GM23338 (cell line): ENCODE data around the gene HPS3. TPM values are rescaled to one million over a fixed set of nuclear protein-coding genes. Genes with fewer than 3 reads are reported as not detected.
A peak's percentile ranks its signal among the peaks of the same experiment; 100 is the strongest.

Source experiments
- ATAC-seq: fragments of 200-7000 bp; cut with Tn5 transposase; 3 replicates; pipeline ENCODE4 v1.9.1; 2020
- DNase-seq: peaks from one replicate; pipeline ENCODE4 v3.0.0-alpha.2; 2015; ENCODE audit warnings: low spot score
- H2AFZ ChIP-seq: fragments of 200-600 bp; sonication (generic); 2 replicates; pipeline ENCODE4 v1.8.0; 2016; ENCODE audit warnings: antibody characterized with exemption, mild to moderate bottlenecking, moderate library complexity
- H3F3A ChIP-seq: fragments of 200-600 bp; sonication (generic); replicated peaks from 2 replicates; pipeline ENCODE4 v1.8.0; 2017; ENCODE audit warnings: antibody characterized with exemption, mixed run types, low read depth
- H3K27ac ChIP-seq: fragments of 200-600 bp; sonication (generic); 2 replicates; pipeline ENCODE4 v1.6.1; 2016; ENCODE audit warnings: low read depth
- H3K27me3 ChIP-seq: fragments of 200-600 bp; sonication (generic); 2 replicates; pipeline ENCODE4 v1.8.0; 2016; ENCODE audit warnings: mild to moderate bottlenecking, mixed run types, moderate library complexity; ENCODE audit not compliant: insufficient read depth
- H3K36me3 ChIP-seq: fragments of 200-600 bp; sonication (generic); 2 replicates; pipeline ENCODE4 v1.8.0; 2016; ENCODE audit warnings: mild to moderate bottlenecking; ENCODE audit not compliant: insufficient read depth
- H3K4me1 ChIP-seq: fragments of 200-600 bp; sonication (generic); 2 replicates; pipeline ENCODE4 v1.8.0; 2016; ENCODE audit warnings: mild to moderate bottlenecking, moderate library complexity; ENCODE audit not compliant: insufficient read depth
- H3K4me2 ChIP-seq: fragments of 200-600 bp; sonication (generic); 2 replicates; pipeline ENCODE4 v1.7.1; 2017; ENCODE audit warnings: mixed run types
- H3K4me3 ChIP-seq: fragments of 200-600 bp; sonication (generic); 2 replicates; pipeline ENCODE4 v1.6.1; 2016; ENCODE audit warnings: mixed run types
- H3K79me2 ChIP-seq: fragments of 200-600 bp; sonication (generic); replicated peaks from 2 replicates; pipeline ENCODE4 v1.8.0; 2017; ENCODE audit warnings: mild to moderate bottlenecking; ENCODE audit not compliant: insufficient read depth
- H3K9me2 ChIP-seq: fragments of 200-600 bp; sonication (generic); 2 replicates; pipeline ENCODE4 v1.8.0; 2017; ENCODE audit not compliant: insufficient read depth
- H4K20me1 ChIP-seq: fragments of 200-600 bp; sonication (generic); replicated peaks from 2 replicates; pipeline ENCODE4 v1.8.0; 2017; ENCODE audit warnings: mild to moderate bottlenecking; ENCODE audit not compliant: insufficient read depth
- H3K27ac Mint-ChIP-seq: 2 replicates; pipeline ENCODE4 v1.8.0; 2020; ENCODE audit warnings: inconsistent platforms, mild to moderate bottlenecking, moderate library complexity, mixed read lengths
- H3K27me3 Mint-ChIP-seq: 3 replicates; pipeline ENCODE4 v1.8.0; 2022; ENCODE audit warnings: low read depth, mild to moderate bottlenecking, moderate library complexity, mixed read lengths, inconsistent platforms; ENCODE audit not compliant: insufficient read depth, poor library complexity
- H3K36me3 Mint-ChIP-seq: 3 replicates; pipeline ENCODE4 v1.8.0; 2021; ENCODE audit warnings: low read depth, mild to moderate bottlenecking, inconsistent platforms, moderate library complexity, mixed read lengths
- H3K4me1 Mint-ChIP-seq: 3 replicates; pipeline ENCODE4 v1.8.0; 2020; ENCODE audit warnings: mild to moderate bottlenecking, inconsistent platforms, mixed read lengths
- H3K4me3 Mint-ChIP-seq: 3 replicates; pipeline ENCODE4 v1.8.0; 2021; ENCODE audit warnings: moderate library complexity, mild to moderate bottlenecking, inconsistent platforms, mixed read lengths
- H3K9me3 Mint-ChIP-seq: 3 replicates; pipeline ENCODE4 v1.8.0; 2020; ENCODE audit warnings: moderate library complexity, mild to moderate bottlenecking, inconsistent platforms, mixed read lengths
- CREB1 ChIP-seq: fragments of 250-450 bp; sonication (Bioruptor Pico); IDR thresholded peaks from 2 replicates; pipeline ENCODE4 v1.5.0; 2020; ENCODE audit warnings: low read depth, mild to moderate bottlenecking, moderate library complexity
- ETS1 ChIP-seq: IDR thresholded peaks from 2 replicates; pipeline ENCODE4 v1.6.1; 2016; ENCODE audit warnings: antibody characterized with exemption
- EZH2 ChIP-seq: fragments of 200-600 bp; sonication (generic); IDR thresholded peaks from one replicate; pipeline ENCODE4 v1.8.0; 2017; ENCODE audit warnings: antibody characterized with exemption, mild to moderate bottlenecking, low read depth; ENCODE audit not compliant: unreplicated experiment
- EZH2phosphoT487 ChIP-seq: fragments of 200-600 bp; sonication (generic); IDR thresholded peaks from one replicate; pipeline ENCODE4 v1.8.1; 2018; ENCODE audit warnings: antibody characterized with exemption; ENCODE audit not compliant: unreplicated experiment
- JUNB ChIP-seq: IDR thresholded peaks from one replicate; pipeline ENCODE4 v1.6.1; 2016; ENCODE audit warnings: antibody characterized with exemption; ENCODE audit not compliant: unreplicated experiment
- NANOG ChIP-seq: IDR thresholded peaks from 2 replicates; pipeline ENCODE4 v1.6.1; 2016; ENCODE audit warnings: antibody characterized with exemption, borderline replicate concordance
- POLR2AphosphoS5 ChIP-seq: IDR thresholded peaks from 2 replicates; pipeline ENCODE4 v1.6.1; 2016; ENCODE audit warnings: antibody characterized with exemption, low read depth
- STAT1 ChIP-seq: IDR thresholded peaks from one replicate; pipeline ENCODE4 v1.6.1; 2016; ENCODE audit warnings: antibody characterized with exemption; ENCODE audit not compliant: unreplicated experiment
- ZNF114 ChIP-seq: fragments of 250-450 bp; sonication (Bioruptor Pico); IDR thresholded peaks from 2 replicates; pipeline ENCODE4 v1.5.0; 2020; ENCODE audit warnings: mild to moderate bottlenecking, moderate library complexity
- ZNF331 ChIP-seq: fragments of 250-450 bp; sonication (Bioruptor Pico); IDR thresholded peaks from 2 replicates; pipeline ENCODE4 v1.5.0; 2020; ENCODE audit warnings: low read depth, mild to moderate bottlenecking, moderate library complexity
- ZNF462 ChIP-seq: fragments of 250-450 bp; sonication (Bioruptor Pico); IDR thresholded peaks from 2 replicates; pipeline ENCODE4 v1.5.0; 2020; ENCODE audit warnings: mild to moderate bottlenecking, moderate library complexity
- polyA plus RNA-seq: library from polyadenylated mRNA; unstranded; fragments of >200 nt; fragmentation: Nextera tagmentation; extraction: Ambion mirVana; gene quantifications from 2 replicates; pipeline ENCODE4 v1.2.1, GENCODE V29; 2016
- total RNA-seq: library from RNA; depleted of rRNA; stranded (reverse); fragments of >200 nt; shearing (Covaris generic); gene quantifications from 2 replicates; pipeline ENCODE4 v1.2.3, GENCODE V29; 2014
- TF ChIP-seq, protein P1 (sequence below): IDR thresholded peaks from one replicate; pipeline ENCODE4 v1.6.1; 2018; ENCODE audit warnings: antibody characterized with exemption; ENCODE audit not compliant: unreplicated experiment
- TF ChIP-seq, protein P2 (sequence below), 2 experiments: fragments of 200-600 bp in 1 of 2; sonication (generic) in 1 of 2; conservative IDR thresholded peaks; 2 replicates each; pipeline versions ENCODE4 v1.5.1 to v1.6.1; 2016 to 2017; ENCODE audit warnings: antibody characterized with exemption in 2 of 2, low read depth in 2 of 2, mild to moderate bottlenecking in 2 of 2, moderate library complexity in 1 of 2

Gene HPS3
- total and polyA plus RNA-seq, 2 experiments from 2014 or later: 41.7 to 66.8 TPM

- 0 out of 2 replicates have a peak overlapping the region, but pooled peaks have one; percentile 32 for H2AFZ ChIP-seq
- peaks cover 8% of the 10 kb centered on the region for H3K9me3 Mint-ChIP-seq
- DNase-seq: peak; percentile 65
Observed at GRCh38 chr3:149085828-149086231, 43.6 kb upstream of the HPS3 start.

More at GRCh38 chr3:149085828-149086231, 43.6 kb upstream of the HPS3 start:
- H3K4me3 ChIP-seq: peak overlapping the region; percentile 72
- peak overlapping the region; percentile 75; the same call in 1 of the 2 replicates for H3K27ac ChIP-seq
- Mint-ChIP-seq H3K4me3 (peak overlapping the region; percentile 77), H3K27ac (peak overlapping the region; percentile 93; the same call in 1 of the 2 replicates), H3K4me1 (peaks cover 17% of the 10 kb centered on the region), H3K27me3 (peaks cover 23% of the 10 kb centered on the region), H3K36me3 (peaks cover 32% of the 10 kb centered on the region)
- TF ChIP-seq ZNF462 (CRISPR knock-in tag): no peak
- no peak for TF ChIP-seq POLR2AphosphoS5
- no peak for TF ChIP-seq JUNB
- no peak for TF ChIP-seq EZH2phosphoT487
- no peak for TF ChIP-seq STAT1
- TF ChIP-seq NANOG: no peak
- TF ChIP-seq CREB1 (CRISPR knock-in tag): no peak
- TF ChIP-seq ZNF114 (CRISPR knock-in tag): no peak
- TF ChIP-seq, protein P1, sequence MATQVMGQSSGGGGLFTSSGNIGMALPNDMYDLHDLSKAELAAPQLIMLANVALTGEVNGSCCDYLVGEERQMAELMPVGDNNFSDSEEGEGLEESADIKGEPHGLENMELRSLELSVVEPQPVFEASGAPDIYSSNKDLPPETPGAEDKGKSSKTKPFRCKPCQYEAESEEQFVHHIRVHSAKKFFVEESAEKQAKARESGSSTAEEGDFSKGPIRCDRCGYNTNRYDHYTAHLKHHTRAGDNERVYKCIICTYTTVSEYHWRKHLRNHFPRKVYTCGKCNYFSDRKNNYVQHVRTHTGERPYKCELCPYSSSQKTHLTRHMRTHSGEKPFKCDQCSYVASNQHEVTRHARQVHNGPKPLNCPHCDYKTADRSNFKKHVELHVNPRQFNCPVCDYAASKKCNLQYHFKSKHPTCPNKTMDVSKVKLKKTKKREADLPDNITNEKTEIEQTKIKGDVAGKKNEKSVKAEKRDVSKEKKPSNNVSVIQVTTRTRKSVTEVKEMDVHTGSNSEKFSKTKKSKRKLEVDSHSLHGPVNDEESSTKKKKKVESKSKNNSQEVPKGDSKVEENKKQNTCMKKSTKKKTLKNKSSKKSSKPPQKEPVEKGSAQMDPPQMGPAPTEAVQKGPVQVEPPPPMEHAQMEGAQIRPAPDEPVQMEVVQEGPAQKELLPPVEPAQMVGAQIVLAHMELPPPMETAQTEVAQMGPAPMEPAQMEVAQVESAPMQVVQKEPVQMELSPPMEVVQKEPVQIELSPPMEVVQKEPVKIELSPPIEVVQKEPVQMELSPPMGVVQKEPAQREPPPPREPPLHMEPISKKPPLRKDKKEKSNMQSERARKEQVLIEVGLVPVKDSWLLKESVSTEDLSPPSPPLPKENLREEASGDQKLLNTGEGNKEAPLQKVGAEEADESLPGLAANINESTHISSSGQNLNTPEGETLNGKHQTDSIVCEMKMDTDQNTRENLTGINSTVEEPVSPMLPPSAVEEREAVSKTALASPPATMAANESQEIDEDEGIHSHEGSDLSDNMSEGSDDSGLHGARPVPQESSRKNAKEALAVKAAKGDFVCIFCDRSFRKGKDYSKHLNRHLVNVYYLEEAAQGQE: no peak
- TF ChIP-seq EZH2: no peak
- TF ChIP-seq ETS1: no peak
- TF ChIP-seq ZNF331 (CRISPR knock-in tag): no peak
- TF ChIP-seq, protein P2, sequence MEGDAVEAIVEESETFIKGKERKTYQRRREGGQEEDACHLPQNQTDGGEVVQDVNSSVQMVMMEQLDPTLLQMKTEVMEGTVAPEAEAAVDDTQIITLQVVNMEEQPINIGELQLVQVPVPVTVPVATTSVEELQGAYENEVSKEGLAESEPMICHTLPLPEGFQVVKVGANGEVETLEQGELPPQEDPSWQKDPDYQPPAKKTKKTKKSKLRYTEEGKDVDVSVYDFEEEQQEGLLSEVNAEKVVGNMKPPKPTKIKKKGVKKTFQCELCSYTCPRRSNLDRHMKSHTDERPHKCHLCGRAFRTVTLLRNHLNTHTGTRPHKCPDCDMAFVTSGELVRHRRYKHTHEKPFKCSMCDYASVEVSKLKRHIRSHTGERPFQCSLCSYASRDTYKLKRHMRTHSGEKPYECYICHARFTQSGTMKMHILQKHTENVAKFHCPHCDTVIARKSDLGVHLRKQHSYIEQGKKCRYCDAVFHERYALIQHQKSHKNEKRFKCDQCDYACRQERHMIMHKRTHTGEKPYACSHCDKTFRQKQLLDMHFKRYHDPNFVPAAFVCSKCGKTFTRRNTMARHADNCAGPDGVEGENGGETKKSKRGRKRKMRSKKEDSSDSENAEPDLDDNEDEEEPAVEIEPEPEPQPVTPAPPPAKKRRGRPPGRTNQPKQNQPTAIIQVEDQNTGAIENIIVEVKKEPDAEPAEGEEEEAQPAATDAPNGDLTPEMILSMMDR (conservative IDR thresholded peaks at IDR 0.05; ENCODE audit: low read depth in 2 of 2): no peak
- peaks cover 3% of the 10 kb centered on the region; the same call in 1 of the 2 replicates for H3K9me2 ChIP-seq
- H3K36me3 ChIP-seq: peaks cover 10% of the 10 kb centered on the region; the same call in 1 of the 2 replicates
- 0 out of 2 replicates have a peak, but pooled peaks cover 3% of the 10 kb centered on the region for H3F3A ChIP-seq
- H4K20me1 ChIP-seq: peaks cover 18% of the 10 kb centered on the region
- peaks cover 19% of the 10 kb centered on the region for H3K27me3 ChIP-seq
- peaks cover 47% of the 10 kb centered on the region for H3K79me2 ChIP-seq
- peak; percentile 62 for ATAC-seq
- H3K4me2 ChIP-seq: peak overlapping the region; percentile 93
- peaks cover 14% of the 10 kb centered on the region for H3K4me1 ChIP-seq
